ENCODE data around the gene OLFML2A. TPM values are rescaled to one million over a fixed set of nuclear protein-coding genes. Genes with fewer than 3 reads are reported as not detected.
A peak's percentile ranks its signal among the peaks of the same experiment; 100 is the strongest.

Gene OLFML2A
- polyA plus RNA-seq, 3 donors = 21.4 to 23.8 (median 23.3) TPM

DNA sequence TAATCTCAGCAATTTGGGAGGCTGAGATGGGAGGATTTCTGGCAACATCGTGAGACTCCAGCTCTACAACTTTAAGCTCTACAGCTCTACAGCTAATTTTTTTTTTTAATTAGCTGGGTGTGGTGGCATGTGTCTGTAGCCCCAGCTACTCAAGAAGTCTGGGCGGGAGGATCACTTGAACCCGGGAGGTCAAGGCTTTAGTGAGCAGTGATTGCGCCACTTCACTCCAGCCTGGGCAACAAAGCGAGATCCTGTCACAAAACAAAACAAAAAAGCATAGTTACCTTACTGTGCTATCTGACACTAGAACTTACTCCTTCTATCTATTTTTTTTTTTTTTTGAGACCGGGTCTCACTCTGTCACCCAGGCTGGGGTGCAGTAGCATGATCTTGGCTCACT lies 70.0 kb downstream of the OLFML2A start:
- DNase-seq (ENCODE audit: low read depth in 3 of 3, low spot score in 2 of 3) = no peak

DNA sequence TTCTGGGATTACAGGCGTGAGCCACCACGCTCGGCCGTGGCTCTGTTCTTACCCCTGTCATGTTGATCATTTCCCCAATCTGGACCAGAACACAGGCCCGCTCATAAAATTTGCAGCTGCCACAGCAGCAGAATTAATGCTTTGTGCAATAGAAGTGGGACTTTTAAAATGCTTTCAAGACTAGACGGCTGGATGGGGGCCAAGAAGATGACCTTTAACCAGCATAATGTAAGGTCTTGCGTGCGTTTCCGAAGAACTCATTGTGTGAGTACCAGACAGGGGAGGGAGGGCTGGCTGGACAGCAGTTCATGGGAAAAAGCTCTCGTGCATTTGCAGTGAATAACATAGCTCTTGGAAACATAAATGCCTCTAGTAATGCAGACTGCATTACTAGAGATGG lies 72.9 kb downstream of the OLFML2A start:
- no peak for DNase-seq (ENCODE audit: low read depth in 3 of 3, low spot score in 2 of 3)

GRCh38 chr9:124852121-124852828 lies 75.3 kb downstream of the OLFML2A start:
- DNase-seq (ENCODE audit: low read depth in 3 of 3, low spot score in 2 of 3) = no peak

DNA sequence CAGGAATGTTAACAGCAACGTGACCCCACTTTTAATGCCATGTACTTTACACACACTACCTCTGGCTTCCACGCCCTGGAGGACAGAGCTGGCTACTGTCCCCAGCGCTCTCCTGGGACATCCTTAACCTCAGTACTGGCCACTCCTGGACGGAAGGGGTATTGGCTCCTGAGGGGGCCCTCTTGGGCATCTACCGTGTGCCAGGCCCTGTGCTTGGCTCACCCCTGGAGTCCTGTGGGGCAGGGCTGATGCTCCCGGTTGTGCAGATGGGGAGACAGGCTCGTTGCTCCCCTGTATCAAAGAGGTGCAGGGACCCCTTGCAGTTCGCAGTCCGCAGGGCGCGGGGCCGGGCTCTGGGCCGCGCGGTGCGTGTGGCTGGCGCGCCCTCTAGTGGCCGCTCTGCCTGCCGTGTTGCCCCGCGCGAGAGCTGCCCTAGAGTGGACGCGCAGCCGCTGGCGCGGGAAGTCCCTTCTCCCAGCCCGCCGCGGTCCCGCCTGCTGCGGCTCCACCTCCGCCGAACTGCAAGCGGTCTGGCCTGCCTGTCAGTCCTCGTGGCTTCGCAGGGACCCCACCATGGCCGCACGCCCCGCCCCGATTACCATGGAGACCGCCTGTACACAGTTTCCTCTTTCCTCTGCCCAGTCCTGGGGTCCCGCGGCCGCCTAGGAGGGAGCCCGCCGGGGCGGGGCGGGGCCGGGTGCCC lies 76.0 kb downstream of the OLFML2A start, which contains the start of gene WDR38:
WDR38 (plus strand) TSS at position 632 of the 703 bp plus-strand sequence. CDS start 72 bp downstream, outside the sequence.
- DNase-seq (ENCODE audit: low read depth in 3 of 3, low spot score in 2 of 3) = peak in 1 of 3 donors; percentile 45

DNA sequence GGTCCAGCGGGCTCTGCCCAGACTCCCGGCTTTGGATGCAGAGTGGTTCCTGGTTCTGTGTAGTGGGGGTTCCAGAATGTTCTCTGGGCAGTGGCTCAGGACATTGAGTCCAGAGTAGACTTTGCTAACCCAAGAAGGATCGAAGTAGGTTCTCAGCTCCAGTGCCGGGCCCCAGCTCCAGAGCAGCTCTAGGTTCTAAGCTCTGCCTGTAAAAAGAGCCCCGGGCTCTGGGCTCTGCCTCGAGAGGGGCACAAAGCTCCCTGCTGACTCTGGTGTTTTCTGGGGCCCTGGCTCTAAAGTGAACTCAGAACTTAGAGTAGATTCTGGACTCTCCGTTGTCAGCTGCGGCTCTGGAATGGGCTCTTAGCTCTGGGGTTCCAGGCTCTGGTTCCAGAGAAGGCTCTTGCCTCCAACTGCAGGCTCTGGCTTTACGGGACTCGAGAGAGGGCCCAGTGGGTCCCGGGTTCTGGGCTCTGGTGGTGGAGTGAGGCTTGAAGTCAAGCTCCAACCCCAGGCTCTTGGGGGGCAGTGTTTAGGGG lies 76.7 kb downstream of the OLFML2A start:
- no peak for DNase-seq (ENCODE audit: low read depth in 3 of 3, low spot score in 2 of 3)

- DNase-seq (ENCODE audit: low read depth in 3 of 3, low spot score in 2 of 3) = no peak
Measured at GRCh38 chr9:124854161-124854560, 77.2 kb downstream of the OLFML2A start.

DNA sequence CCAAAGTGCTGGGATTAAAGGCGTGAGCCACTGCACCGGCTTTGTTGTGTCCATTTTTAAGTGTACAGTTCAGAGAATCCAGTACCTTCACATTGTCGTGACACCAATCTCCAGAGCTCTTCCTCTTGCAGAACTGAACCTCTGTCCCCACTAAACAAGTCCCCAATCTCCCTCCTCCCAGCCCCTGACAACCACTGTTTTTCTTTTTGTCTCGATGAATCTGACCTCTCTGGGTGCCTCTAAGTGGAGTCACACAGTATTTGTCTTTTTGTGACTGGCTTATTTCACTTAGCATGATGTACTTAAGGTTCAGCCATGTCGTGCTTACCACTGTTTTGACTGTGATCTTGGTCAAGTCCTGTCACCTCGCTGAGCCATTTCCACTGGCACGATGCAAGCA lies 77.9 kb downstream of the OLFML2A start:
- no peak for DNase-seq (ENCODE audit: low read depth in 3 of 3, low spot score in 2 of 3)

GRCh38 chr9:124855566-124855943 lies 78.6 kb downstream of the OLFML2A start:
- no peak for DNase-seq (ENCODE audit: low read depth in 3 of 3, low spot score in 2 of 3)

DNA sequence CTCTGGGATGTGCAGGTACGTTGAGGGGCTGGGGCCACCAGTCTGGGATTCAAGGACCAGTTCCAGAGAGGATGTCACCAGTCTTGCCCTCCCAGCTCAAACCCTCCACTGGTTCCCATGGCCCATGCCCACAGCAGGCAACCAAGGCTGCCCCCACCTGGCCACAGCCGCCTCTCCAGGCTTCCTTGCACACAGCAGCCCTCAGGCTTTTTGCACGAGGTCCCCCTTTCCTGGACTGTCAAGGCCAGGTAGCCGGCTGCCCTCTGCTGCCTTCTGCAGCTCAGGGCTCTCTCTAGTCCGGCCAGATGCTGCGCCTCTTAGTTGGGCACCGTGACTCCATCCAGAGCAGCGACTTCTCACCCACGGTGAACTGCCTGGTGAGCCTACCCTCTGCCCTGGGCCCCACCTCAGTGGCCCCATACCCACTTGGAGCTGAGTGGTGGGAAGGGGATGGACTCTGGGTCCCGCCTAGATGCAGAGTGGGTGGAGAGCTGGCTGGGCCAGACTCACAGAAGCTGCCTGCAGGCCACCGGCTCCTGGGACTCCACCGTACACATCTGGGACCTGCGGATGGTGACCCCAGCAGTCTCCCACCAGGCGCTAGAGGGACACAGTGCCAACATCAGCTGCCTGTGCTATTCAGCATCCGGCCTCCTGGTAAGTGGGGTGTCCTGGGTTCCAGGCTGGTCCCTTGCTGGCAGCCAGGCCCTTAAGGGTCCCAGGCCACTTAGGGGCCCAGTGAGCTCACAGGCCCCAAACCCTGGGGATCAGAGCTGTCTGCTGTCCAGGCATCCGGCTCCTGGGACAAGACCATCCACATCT lies 79.2 kb downstream of the OLFML2A start:
- DNase-seq (ENCODE audit: low read depth in 3 of 3, low spot score in 2 of 3) = no peak

DNA sequence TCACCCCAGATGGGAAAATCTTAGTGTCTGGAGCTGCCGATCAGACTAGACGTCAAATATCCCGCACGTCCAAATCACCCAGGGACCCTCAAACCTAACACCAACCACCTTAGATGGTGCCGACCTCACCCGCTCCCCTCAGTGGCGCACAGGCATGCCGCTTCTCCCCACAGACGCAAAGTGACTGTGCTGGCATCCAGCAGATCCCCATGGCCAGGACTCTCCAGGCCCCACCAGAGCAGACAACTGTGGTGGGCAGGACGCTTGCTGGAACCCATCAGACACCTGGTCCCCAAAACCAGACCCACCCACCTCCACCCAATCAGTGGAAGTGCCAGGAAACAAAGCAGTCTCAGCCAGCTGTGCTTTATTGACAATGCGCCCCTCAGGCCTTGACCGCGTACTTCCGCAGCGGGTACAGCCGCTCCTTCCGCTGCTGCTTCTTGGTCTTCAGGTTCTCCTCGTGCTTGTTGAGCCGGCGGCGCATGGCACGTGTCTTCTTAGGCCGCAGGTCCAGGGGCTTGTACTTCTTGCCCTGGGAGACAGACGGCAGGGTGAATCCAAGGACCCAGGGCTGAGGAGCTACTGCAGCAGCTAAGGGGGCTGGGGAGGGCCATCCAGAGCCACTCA lies 80.7 kb downstream of the OLFML2A start:
- DNase-seq (ENCODE audit: low read depth in 3 of 3, low spot score in 2 of 3) = no peak

DNA sequence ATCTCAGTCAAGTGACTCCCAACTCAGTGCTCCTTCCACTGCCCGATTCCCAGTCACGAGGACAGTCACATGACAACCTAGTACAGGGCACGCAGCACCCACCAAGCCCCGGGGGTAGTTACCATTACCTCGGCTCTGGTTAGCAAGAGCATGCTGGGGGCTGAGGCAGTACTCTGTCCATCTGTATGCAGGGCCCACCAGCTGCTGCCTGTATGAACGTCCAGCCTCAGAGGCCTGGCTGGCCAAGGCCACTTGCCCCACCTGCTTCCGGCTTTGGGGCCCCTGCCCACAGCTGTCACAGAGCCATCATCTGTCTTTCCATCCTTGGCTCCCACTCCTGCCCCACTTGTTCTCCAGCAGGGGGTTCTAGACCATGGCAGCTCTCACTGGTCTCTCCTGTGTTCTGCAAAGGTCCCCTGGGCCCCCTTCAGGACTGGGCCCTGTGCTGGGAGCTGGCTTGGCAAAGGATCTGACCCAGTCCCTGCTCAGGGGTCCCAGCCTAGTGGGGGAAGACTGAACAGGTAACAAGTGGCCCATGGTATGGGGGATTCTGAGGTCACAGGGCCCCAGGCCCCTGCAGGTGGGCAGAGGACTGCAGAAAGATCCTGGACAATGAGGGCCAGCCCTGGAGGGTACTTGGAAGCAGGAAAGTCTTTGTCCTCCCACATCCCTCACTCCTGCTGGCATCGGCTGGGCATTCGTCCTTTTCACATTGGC lies 81.6 kb downstream of the OLFML2A start:
- no peak for DNase-seq (ENCODE audit: low read depth in 3 of 3, low spot score in 2 of 3)

- DNase-seq (ENCODE audit: low read depth in 3 of 3, low spot score in 2 of 3) = no peak
Measured at GRCh38 chr9:124859803-124860581, 83.1 kb downstream of the OLFML2A start.

DNA sequence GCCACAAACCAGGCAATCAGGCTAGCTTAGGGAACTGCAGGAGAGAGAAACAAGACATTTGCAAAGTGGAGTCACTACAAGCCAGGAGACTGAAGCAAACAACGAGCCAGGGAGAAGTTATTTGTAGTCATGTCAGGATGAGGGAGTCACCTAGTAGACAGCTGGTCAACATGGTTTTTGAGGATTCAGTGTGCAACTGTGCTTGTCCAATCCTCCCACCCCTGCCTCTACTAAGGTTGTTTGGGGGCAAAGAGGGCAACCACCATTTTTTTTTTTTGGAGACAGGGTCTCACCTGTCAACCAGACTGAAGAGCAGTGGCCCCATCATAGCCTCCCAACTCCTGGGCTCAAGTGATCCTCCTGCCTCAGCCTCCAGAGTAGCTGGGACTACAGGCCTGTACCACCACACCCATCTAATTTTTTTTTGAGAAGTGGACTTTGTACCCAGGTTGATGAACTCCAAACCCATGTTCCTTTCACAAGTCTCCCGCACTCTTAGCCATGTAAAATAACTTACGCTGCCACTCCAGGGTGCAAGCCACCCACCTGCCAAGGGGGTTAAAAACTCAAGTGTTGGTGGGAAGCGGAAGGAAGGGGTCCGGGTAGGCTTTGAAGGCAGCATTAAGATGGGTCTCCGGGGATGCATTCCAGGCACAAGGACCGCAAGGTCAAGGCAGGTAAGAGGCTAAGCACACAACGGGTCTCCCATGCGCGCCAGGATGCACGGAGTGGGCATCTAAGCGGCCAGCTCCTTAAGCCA lies 83.8 kb downstream of the OLFML2A start:
- DNase-seq (ENCODE audit: low read depth in 3 of 3, low spot score in 2 of 3) = no peak

- DNase-seq (ENCODE audit: low read depth in 3 of 3, low spot score in 2 of 3) = peak; percentile 77 to 89 (median 82)
Measured at GRCh38 chr9:124861342-124862229, 84.7 kb downstream of the OLFML2A start, which contains the start of the genes ARPC5L and RPL35. ARPC5L (plus strand) TSS chr9:124862130; CDS start chr9:124869291, 7,161 bp downstream. RPL35 (minus strand) TSS chr9:124861957; CDS start chr9:124861912, 45 bp downstream.

GRCh38 chr9:124863371-124863871 lies 86.5 kb downstream of the OLFML2A start:
- no peak for DNase-seq (ENCODE audit: low read depth in 3 of 3, low spot score in 2 of 3)
